GM23248 (cell line): Measurements from ENCODE around the gene SND1. TPM values are rescaled to one million over a fixed set of nuclear protein-coding genes. Genes with fewer than 3 reads are reported as not detected.

Experiments
- DNase-seq: peaks from one replicate; pipeline ENCODE4 v3.0.0-alpha.2; 2015
- H2AFZ ChIP-seq: fragments of 200-600 bp; sonication (generic); 2 replicates; pipeline ENCODE4 v1.6.1; 2016; ENCODE audit warnings: antibody characterized with exemption
- H3F3A ChIP-seq: fragments of 200-600 bp; sonication (generic); 2 replicates; pipeline ENCODE4 v1.6.1; 2016; ENCODE audit warnings: mild to moderate bottlenecking, antibody characterized with exemption, mixed run types; ENCODE audit not compliant: insufficient read depth
- H3K27ac ChIP-seq: fragments of 200-600 bp; sonication (generic); 2 replicates; pipeline ENCODE4 v1.5.1; 2016; ENCODE audit warnings: mild to moderate bottlenecking
- H3K27me3 ChIP-seq: fragments of 200-600 bp; sonication (generic); replicated peaks from 2 replicates; pipeline ENCODE4 v1.6.1; 2016; ENCODE audit warnings: mild to moderate bottlenecking; ENCODE audit not compliant: insufficient read depth
- H3K36me3 ChIP-seq: fragments of 200-600 bp; sonication (generic); 2 replicates; pipeline ENCODE4 v1.6.1; 2016; ENCODE audit warnings: low read depth, mild to moderate bottlenecking
- H3K4me1 ChIP-seq: fragments of 200-600 bp; sonication (generic); 2 replicates; pipeline ENCODE4 v1.6.1; 2016; ENCODE audit warnings: mild to moderate bottlenecking; ENCODE audit not compliant: insufficient read depth
- H3K4me2 ChIP-seq: fragments of 200-600 bp; sonication (generic); one replicate; pipeline ENCODE4 v1.6.1; 2016; ENCODE audit warnings: mild to moderate bottlenecking; ENCODE audit not compliant: unreplicated experiment
- H3K4me3 ChIP-seq: fragments of 200-600 bp; sonication (generic); 2 replicates; pipeline ENCODE4 v1.5.1; 2016; ENCODE audit warnings: mild to moderate bottlenecking
- H3K79me2 ChIP-seq: fragments of 200-600 bp; sonication (generic); 2 replicates; pipeline ENCODE4 v1.6.1; 2016; ENCODE audit warnings: mild to moderate bottlenecking; ENCODE audit not compliant: insufficient read depth
- H3K9ac ChIP-seq: fragments of 200-600 bp; sonication (generic); 2 replicates; pipeline ENCODE4 v1.6.1; 2016; ENCODE audit warnings: mild to moderate bottlenecking
- H3K9me2 ChIP-seq: fragments of 200-600 bp; sonication (generic); 2 replicates; pipeline ENCODE4 v1.6.1; 2016; ENCODE audit warnings: mixed run types, mild to moderate bottlenecking, moderate library complexity; ENCODE audit not compliant: insufficient read depth
- H3K9me3 ChIP-seq: fragments of 200-600 bp; sonication (generic); one replicate; pipeline ENCODE4 v1.6.1; 2017; ENCODE audit warnings: low read depth
- H4K20me1 ChIP-seq: fragments of 200-600 bp; sonication (generic); 2 replicates; pipeline ENCODE4 v1.6.0; 2016; ENCODE audit not compliant: insufficient read depth
- EZH2 ChIP-seq: fragments of 200-600 bp; sonication (generic); IDR thresholded peaks from 2 replicates; pipeline ENCODE4 v1.6.1; 2018; ENCODE audit warnings: antibody characterized with exemption, mild to moderate bottlenecking; ENCODE audit not compliant: insufficient read depth, poor library complexity, severe bottlenecking
- EZH2phosphoT487 ChIP-seq: fragments of 200-600 bp; sonication (generic); IDR thresholded peaks from 2 replicates; pipeline ENCODE4 v1.6.1; 2018; ENCODE audit warnings: antibody characterized with exemption, moderate library complexity, mild to moderate bottlenecking, low read depth; ENCODE audit not compliant: insufficient read depth
- WGBS, 2 experiments: methylation state at CpG; one replicate each; pipeline ENCODE4 v1.1.6; 2015 to 2017; ENCODE audit warnings: low lambda C conversion rate in 2 of 2, low coverage in 1 of 2; ENCODE audit errors: missing lambda C conversion rate in 2 of 2; 5-methylcytosine and 5-hydroxymethylcytosine counted together
- in situ Hi-C: fragments of 300-500 bp; cut with MboI; formaldehyde crosslinking; loops from 2 replicates; pipeline ENCODE4 v1.15.0; 2020
- polyA plus RNA-seq: library from polyadenylated mRNA; unstranded; fragments of >200 nt; fragmentation: Nextera tagmentation; extraction: Ambion mirVana; gene quantifications from 2 replicates; pipeline ENCODE4 v1.2.1, GENCODE V29; 2016
- total RNA-seq: library from RNA; depleted of rRNA; stranded (reverse); fragments of >200 nt; shearing (Covaris generic); gene quantifications from 2 replicates; pipeline ENCODE4 v1.2.3, GENCODE V29; 2014

SND1 gene
- total and polyA plus RNA-seq, 2 experiments from 2014 or later: 128 to 184 TPM

- no peak overlapping the region for H3K4me2 ChIP-seq
- peaks cover 27% of the 10 kb centered on the region for H3K4me1 ChIP-seq
- no peaks in the 10 kb centered on the region for H3K9me3 ChIP-seq
- 91 to 93% methylated on average over 2 of the region's 2 CpGs for WGBS, 2 experiments
- in situ Hi-C loops: no loop called here
- H3K9ac ChIP-seq: no peak overlapping the region
- H3K36me3 ChIP-seq: no peaks in the 10 kb centered on the region
- DNase-seq: peak; percentile 84
- no peaks in the 10 kb centered on the region for H3K9me2 ChIP-seq
- H4K20me1 ChIP-seq: no peaks in the 10 kb centered on the region
- H3K27ac ChIP-seq: peak overlapping the region; percentile 15
- TF ChIP-seq EZH2 (no peak), EZH2phosphoT487 (no peak)
- H2AFZ ChIP-seq: no peak overlapping the region
- H3K4me3 ChIP-seq: no peak overlapping the region
- H3K79me2 ChIP-seq: peaks cover 93% of the 10 kb centered on the region
- no peaks in the 10 kb centered on the region for H3K27me3 ChIP-seq
- H3F3A ChIP-seq: peaks cover 24% of the 10 kb centered on the region
Measured at GRCh38 chr7:127920787-127921438, 268.9 kb downstream of the SND1 start.

- H4K20me1 ChIP-seq: no peaks in the 10 kb centered on the region
- no peak overlapping the region for H3K4me2 ChIP-seq
- peak; percentile 87 for DNase-seq
- in situ Hi-C loops: no loop called here
- WGBS, 2 experiments: 54 to 57% methylated on average over 1 of the region's 1 CpG
- H3K36me3 ChIP-seq: no peaks in the 10 kb centered on the region
- H3K79me2 ChIP-seq: peaks cover 92% of the 10 kb centered on the region
- H3F3A ChIP-seq: peaks cover 24% of the 10 kb centered on the region
- TF ChIP-seq EZH2 (no peak), EZH2phosphoT487 (no peak)
- H3K27me3 ChIP-seq: no peaks in the 10 kb centered on the region
- peak overlapping the region; percentile 52 for H3K27ac ChIP-seq
- H3K4me1 ChIP-seq: peaks cover 27% of the 10 kb centered on the region
- H3K9me3 ChIP-seq: no peaks in the 10 kb centered on the region
- no peak overlapping the region for H2AFZ ChIP-seq
- H3K9ac ChIP-seq: no peak overlapping the region
- no peak overlapping the region for H3K4me3 ChIP-seq
- no peaks in the 10 kb centered on the region for H3K9me2 ChIP-seq
Measured at GRCh38 chr7:127922656-127923055, 270.7 kb downstream of the SND1 start.

GRCh38 chr7:127924874-127925273, 272.9 kb downstream of the SND1 start:
- in situ Hi-C loops: no loop called here
- Histone ChIP-seq H3K27ac (no peak overlapping the region), H3K4me2 (no peak overlapping the region), H3K9ac (no peak overlapping the region), H3F3A (peaks cover 20% of the 10 kb centered on the region), H3K4me1 (peaks cover 14% of the 10 kb centered on the region), H3K27me3 (no peaks in the 10 kb centered on the region), H3K9me3 (no peaks in the 10 kb centered on the region), H2AFZ (no peak overlapping the region), H3K36me3 (no peaks in the 10 kb centered on the region), H3K4me3 (no peak overlapping the region), H3K9me2 (no peaks in the 10 kb centered on the region), H3K79me2 (peaks cover 89% of the 10 kb centered on the region), H4K20me1 (no peaks in the 10 kb centered on the region; the same call in 1 of the 2 replicates)
- TF ChIP-seq EZH2 (no peak), EZH2phosphoT487 (no peak)
- no peak for DNase-seq

GRCh38 chr7:127927348-127927696, 275.3 kb downstream of the SND1 start:
- H3K9me2 ChIP-seq: no peaks in the 10 kb centered on the region
- H3K4me1 ChIP-seq: no peaks in the 10 kb centered on the region
- in situ Hi-C loops: no loop called here
- H2AFZ ChIP-seq: no peak overlapping the region
- H3K9me3 ChIP-seq: no peaks in the 10 kb centered on the region
- TF ChIP-seq EZH2phosphoT487: no peak
- TF ChIP-seq EZH2: no peak
- peaks cover 3% of the 10 kb centered on the region; the same call in 1 of the 2 replicates for H3F3A ChIP-seq
- H3K27ac ChIP-seq: no peak overlapping the region
- WGBS, 2 experiments: 98 to 100% methylated on average over 3 of the region's 3 CpGs
- no peaks in the 10 kb centered on the region; the same call in 1 of the 2 replicates for H4K20me1 ChIP-seq
- peaks cover 3% of the 10 kb centered on the region for H3K36me3 ChIP-seq
- no peak for DNase-seq
- no peak overlapping the region for H3K4me2 ChIP-seq
- H3K27me3 ChIP-seq: no peaks in the 10 kb centered on the region
- peaks cover 70% of the 10 kb centered on the region for H3K79me2 ChIP-seq
- no peak overlapping the region for H3K9ac ChIP-seq
- H3K4me3 ChIP-seq: no peak overlapping the region

- TF ChIP-seq EZH2: no peak
- TF ChIP-seq EZH2phosphoT487: no peak
- Histone ChIP-seq H3K79me2 (peaks cover 70% of the 10 kb centered on the region), H2AFZ (no peak overlapping the region), H3K4me2 (no peak overlapping the region), H3F3A (peaks cover 4% of the 10 kb centered on the region; the same call in 1 of the 2 replicates), H3K4me3 (no peak overlapping the region), H3K27ac (no peak overlapping the region), H3K9me2 (no peaks in the 10 kb centered on the region), H3K9ac (no peak overlapping the region), H3K36me3 (peaks cover 3% of the 10 kb centered on the region), H3K4me1 (peaks cover 5% of the 10 kb centered on the region), H4K20me1 (no peaks in the 10 kb centered on the region; the same call in 1 of the 2 replicates), H3K9me3 (no peaks in the 10 kb centered on the region), H3K27me3 (no peaks in the 10 kb centered on the region)
- in situ Hi-C loops: no loop called here
- no peak for DNase-seq
- 100% methylated on average over 3 of the region's 3 CpGs for WGBS, 2 experiments
Measured at GRCh38 chr7:127928222-127928621, 276.2 kb downstream of the SND1 start.
